A673 (cell line): ENCODE measurements around the gene PARD6A.

ENCODE experiments used
- EZH2 ChIP-seq: fragments of 200-600 bp; sonication (generic); IDR thresholded peaks from 2 replicates; pipeline ENCODE4 v1.6.1; 2017; ENCODE audit warnings: borderline replicate concordance, low read depth, mild to moderate bottlenecking, mixed read lengths, antibody characterized with exemption, low read length; ENCODE audit not compliant: poor library complexity, severe bottlenecking
- TF ChIP-seq, protein P1 (sequence below): fragments of 300-800, 200-600 bp; sonication (generic); conservative IDR thresholded peaks from 2 replicates; pipeline ENCODE4 v1.5.1; 2017; ENCODE audit warnings: low read depth, mild to moderate bottlenecking, antibody characterized with exemption, low read length, moderate library complexity, mixed read lengths

DNA sequence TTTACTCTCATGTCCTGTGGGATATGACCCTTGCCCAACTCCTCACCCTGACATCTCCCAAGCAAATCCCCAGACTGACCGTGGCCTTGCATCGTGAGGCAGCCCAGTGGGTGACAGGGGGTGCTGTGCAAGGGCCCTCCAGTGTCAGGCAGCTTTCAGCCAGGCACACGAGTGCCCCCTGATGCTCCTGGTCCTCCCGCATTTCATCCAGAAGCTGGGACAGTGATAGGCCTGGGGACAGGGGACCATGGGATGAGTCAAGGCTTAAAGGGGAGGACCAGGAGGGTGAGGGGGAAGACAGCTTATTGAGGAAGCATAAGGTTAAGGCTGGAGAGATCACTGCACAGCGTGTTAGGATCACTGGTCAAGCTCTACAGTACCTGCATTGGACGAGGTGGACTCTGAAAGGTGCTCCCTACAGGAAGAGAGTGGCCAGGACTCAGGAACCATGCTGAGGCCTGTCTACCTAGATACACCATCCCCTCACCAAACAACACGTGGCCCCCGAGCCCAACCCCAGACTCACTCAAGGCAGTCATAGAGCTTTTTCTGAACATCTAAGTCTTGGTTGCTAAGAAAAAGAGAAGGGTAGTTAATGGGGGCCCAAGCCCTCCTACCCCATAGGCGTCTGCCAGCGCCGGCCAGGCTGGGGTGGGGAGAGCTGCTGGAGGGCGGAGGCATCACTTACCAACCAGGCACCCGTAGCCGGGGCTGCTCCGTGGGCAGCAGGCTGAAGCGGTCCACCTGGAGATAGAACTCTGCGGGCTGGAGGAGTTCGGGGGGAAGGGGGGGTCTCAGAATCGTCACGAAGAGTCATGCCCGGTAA is 1.7 kb upstream of the PARD6A start:
- TF ChIP-seq, protein P1, sequence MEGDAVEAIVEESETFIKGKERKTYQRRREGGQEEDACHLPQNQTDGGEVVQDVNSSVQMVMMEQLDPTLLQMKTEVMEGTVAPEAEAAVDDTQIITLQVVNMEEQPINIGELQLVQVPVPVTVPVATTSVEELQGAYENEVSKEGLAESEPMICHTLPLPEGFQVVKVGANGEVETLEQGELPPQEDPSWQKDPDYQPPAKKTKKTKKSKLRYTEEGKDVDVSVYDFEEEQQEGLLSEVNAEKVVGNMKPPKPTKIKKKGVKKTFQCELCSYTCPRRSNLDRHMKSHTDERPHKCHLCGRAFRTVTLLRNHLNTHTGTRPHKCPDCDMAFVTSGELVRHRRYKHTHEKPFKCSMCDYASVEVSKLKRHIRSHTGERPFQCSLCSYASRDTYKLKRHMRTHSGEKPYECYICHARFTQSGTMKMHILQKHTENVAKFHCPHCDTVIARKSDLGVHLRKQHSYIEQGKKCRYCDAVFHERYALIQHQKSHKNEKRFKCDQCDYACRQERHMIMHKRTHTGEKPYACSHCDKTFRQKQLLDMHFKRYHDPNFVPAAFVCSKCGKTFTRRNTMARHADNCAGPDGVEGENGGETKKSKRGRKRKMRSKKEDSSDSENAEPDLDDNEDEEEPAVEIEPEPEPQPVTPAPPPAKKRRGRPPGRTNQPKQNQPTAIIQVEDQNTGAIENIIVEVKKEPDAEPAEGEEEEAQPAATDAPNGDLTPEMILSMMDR: no peak
- TF ChIP-seq EZH2: no peak
